Right lung (tissue), 5 donors: ENCODE results near the gene ARL10. TPM values are rescaled to one million over a fixed set of nuclear protein-coding genes. Genes with fewer than 3 reads are reported as not detected.

Experiments
- polyA plus RNA-seq, 5 donors: library from polyadenylated mRNA; unstranded; fragments of 120-200 nt; gene quantifications; one replicate each; pipeline versions ENCODE4 v1.2.1 to v1.2.3, GENCODE V29; 2013; ENCODE audit warnings: inconsistent platforms in 1 of 5, low replicate concordance in 1 of 5; ENCODE audit not compliant: insufficient read length in 5 of 5, insufficient read depth in 1 of 5

Gene ARL10
- polyA plus RNA-seq, 5 donors = 11.4 to 20.7 (median 16.4) TPM

Other genes starting within 250 kb of the ARL10 start
- 10 to 100 TPM; 21.5 to 29.1 (median 26.4) TPM for gene SIMC1, start 127.1 kb upstream of the ARL10 start, polyA plus RNA-seq
- 100 to 1,000 TPM; 142 to 174 (median 161) TPM for gene KIAA1191, start 3.7 kb upstream of the ARL10 start, polyA plus RNA-seq
- gene NOP16, start 23.1 kb downstream of the ARL10 start, polyA plus RNA-seq = 10 to 100 TPM; 24.0 to 36.8 (median 33.2) TPM
- 100 to 1,000 TPM in 1 of 5 donors, 10 to 100 TPM in 4; 69.4 to 121 (median 89.8) TPM for gene HIGD2A, start 23.3 kb downstream of the ARL10 start, polyA plus RNA-seq
- gene CLTB, start 51.1 kb downstream of the ARL10 start, polyA plus RNA-seq = 10 to 100 TPM; 37.7 to 68.3 (median 45.7) TPM
- gene FAF2, start 82.9 kb downstream of the ARL10 start, polyA plus RNA-seq = 10 to 100 TPM; 41.9 to 55.9 (median 51.2) TPM
- 10 to 100 TPM; 31.9 to 54.4 (median 47.2) TPM for gene RNF44, start 171.9 kb downstream of the ARL10 start, polyA plus RNA-seq
- under 1 TPM; 0.33 to 0.60 (median 0.40) TPM for gene CDHR2, start 183.9 kb downstream of the ARL10 start, polyA plus RNA-seq
- 1 to 10 TPM in 3 of 5 donors, under 1 TPM in 2; 0.72 to 1.2 (median 1.0) TPM for gene GPRIN1, start 244.7 kb downstream of the ARL10 start, polyA plus RNA-seq